ENCODE measurements around the gene ITGA11.
"Not testable (repeated sequence)": the region's sequence is repeated elsewhere in the genome, so short reads cannot be mapped to it uniquely, and the experiment has no call there.

The ITGA11 gene

DNA sequence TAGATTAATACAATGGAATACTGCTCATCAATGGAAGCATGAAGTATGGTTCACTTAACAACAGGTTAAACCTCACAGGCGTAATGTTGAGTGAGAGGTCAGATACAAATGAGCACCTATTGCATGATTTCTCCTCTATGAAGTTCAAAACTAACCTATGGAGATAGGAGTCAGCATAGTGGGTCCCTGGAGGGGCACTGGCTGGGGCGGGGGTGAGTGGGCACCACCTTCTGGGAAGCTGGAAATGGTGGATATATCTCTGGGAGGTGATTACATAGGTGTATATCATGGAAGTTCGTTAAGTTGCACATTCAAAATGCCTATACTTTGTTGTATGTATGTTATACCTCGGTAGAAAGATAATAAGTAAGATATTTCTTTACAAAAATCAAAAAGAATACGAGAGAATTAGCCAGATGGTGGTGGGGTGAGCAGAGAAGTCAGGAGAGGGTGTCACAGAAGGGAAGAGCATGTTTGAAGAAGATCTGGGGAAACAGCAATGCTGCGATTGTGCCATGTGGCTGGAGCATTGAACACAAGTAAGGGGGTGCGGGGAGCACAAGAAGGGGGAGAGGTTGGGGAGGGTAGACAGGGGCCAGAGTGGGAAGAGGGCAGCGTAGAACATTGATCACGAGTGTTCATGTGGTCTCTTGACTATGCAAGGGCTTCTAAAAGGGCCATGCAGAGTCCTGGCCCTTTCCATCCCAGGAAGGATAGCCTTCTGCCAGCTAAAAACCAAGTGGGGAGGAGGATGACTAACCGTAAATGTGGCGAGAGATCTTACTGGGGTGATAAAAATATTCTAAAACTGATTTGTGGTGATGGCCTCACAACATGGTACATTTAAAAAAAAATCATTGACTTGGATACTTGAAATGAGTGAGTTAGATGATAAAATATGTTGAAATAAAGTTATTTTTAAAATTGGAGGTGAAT is 30.2 kb downstream of the ITGA11 start:
- in situ Hi-C loops (cut with HindIII; ENCODE audit: low pct_unique_long_range_greater_than_20kb, low sequenced_read_pairs) = no loop called here
- DNase-seq (ENCODE audit: low read depth in 1 of 2, low spot score in 1 of 2) = no peak
- TF ChIP-seq JUND (IDR thresholded peaks at IDR 0.05; ENCODE audit: low read depth) = no peak

DNA sequence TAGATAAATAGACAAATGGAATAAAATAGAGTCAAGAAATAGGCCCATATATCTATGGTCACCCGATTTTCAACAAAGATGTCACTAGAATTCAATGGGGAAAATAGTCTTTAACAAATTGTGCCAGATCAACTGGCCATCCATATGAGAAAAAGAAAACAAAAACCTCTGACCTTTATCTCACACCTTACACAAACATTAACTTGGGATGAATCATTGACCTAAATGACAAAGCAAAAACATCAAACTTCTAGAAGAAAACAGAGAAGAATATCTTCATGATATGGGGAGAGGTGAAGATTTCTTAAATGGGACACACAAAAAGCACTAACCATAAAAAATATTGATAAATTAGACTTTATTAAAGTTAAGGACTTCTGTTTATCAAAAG is 31.9 kb downstream of the ITGA11 start:
- in situ Hi-C loops (cut with HindIII; ENCODE audit: low pct_unique_long_range_greater_than_20kb, low sequenced_read_pairs) = no loop called here
- DNase-seq (ENCODE audit: low read depth in 1 of 2, low spot score in 1 of 2) = no peak
- no peak for TF ChIP-seq JUND (IDR thresholded peaks at IDR 0.05; ENCODE audit: low read depth)

DNA sequence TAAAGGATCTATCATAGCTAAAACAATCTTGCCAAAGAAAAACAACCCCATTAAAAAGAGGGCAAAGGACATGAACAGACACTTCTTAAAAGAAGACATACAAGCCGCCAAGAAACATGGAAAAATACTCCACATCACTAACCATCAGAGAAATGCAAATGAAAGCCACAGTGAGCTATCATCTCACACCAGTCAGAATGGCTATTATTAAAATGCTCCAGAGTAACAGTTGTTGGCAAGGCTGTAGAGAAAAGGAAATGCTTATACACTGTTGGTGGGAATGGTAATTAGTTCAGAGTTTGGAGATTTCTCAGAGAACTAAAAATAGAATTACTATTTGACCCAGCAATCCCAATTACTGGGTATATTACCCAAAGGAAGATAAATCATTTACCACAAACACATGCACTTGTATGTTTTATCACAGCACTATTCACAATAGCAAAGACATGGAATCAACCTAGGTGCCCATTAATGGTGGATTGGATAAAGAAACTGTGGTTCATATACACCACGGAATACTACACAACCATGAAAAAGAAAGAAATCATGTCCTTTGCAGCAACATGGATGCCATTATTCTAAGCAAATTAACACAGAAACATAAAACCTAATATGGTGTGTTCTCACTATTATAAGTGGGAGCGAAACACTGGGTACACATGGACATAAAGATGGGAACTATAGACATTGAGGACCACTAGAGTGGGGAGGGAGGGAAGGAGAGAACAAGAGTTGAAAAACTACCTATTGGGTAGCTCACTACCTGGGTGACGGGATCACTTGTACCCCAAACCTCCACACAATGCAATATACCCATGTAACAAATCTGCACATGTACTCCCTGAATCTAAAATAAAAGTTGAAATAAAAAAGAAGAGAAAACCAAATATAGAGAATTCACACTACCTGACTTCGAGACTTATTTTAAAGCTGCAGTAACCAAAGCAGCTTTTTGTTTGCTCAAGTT is 32.6 kb downstream of the ITGA11 start:
- in situ Hi-C loops (cut with HindIII; ENCODE audit: low pct_unique_long_range_greater_than_20kb, low sequenced_read_pairs) = no loop called here
- TF ChIP-seq JUND (IDR thresholded peaks at IDR 0.05; ENCODE audit: low read depth) = no peak
- DNase-seq (ENCODE audit: low read depth in 1 of 2, low spot score in 1 of 2) = no peak

DNA sequence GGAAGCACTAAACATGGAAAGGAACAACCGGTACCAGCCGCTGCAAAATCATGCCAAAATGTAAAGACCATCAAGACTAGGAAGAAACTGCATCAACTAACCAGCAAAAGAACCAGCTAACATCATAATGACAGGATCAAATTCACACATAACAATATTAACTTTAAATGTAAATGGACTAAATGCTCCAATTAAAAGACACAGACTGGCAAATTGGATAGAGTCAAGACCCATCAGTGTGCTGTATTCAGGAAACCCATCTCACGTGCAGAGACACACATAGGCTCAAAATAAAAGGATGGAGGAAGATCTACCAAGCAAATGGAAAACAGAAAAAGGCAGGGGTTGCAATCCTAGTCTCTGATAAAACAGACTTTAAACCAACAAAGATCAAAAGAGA is 34.0 kb downstream of the ITGA11 start:
- DNase-seq (ENCODE audit: low read depth in 1 of 2, low spot score in 1 of 2); in situ Hi-C loops (cut with HindIII; ENCODE audit: low pct_unique_long_range_greater_than_20kb, low sequenced_read_pairs): not testable (repeated sequence)

DNA sequence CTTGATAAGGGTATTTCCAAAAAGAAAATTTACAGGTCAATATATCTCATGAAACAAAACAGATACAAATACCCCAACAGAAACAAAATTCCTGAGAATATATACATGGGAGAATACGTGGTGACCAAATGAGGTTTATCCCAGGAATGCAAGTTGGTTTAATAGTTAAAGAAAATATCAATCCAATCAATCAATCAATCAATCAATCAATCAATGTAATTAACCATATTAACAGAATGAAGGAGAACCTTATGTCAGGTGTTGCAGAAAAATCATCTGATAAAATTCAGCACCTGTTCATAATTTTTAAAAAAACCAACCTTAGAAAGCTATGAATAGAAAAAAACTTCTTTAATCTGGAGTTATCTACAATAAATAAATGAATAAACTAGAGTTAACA is 35.9 kb downstream of the ITGA11 start:
- no peak for DNase-seq (ENCODE audit: low read depth in 1 of 2, low spot score in 1 of 2)
- TF ChIP-seq JUND (IDR thresholded peaks at IDR 0.05; ENCODE audit: low read depth) = no peak
- in situ Hi-C loops (cut with HindIII; ENCODE audit: low pct_unique_long_range_greater_than_20kb, low sequenced_read_pairs) = no loop called here

DNA sequence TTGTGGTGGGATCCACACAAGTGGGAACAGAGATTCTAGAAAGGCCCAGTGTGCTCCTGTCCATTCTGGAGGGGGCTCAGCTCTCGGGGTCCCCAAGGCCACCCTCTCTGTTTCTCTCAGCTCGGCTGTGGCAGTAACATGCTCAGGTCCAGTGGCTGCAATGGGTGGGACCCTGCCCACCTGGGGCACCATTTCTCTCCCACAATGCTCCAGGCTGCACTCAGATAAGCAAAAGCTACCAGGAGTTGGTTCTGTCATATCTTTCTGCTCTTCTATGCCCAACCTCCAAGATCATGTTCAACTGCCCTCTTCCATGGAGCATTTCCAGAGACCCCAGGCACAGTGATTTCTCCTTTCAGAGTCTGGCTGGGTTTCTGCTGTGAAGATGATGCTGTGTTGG is 40.8 kb downstream of the ITGA11 start:
- no peak for DNase-seq (ENCODE audit: low read depth in 1 of 2, low spot score in 1 of 2)
- in situ Hi-C loops (cut with HindIII; ENCODE audit: low pct_unique_long_range_greater_than_20kb, low sequenced_read_pairs) = no loop called here
- TF ChIP-seq JUND (IDR thresholded peaks at IDR 0.05; ENCODE audit: low read depth) = no peak

DNA sequence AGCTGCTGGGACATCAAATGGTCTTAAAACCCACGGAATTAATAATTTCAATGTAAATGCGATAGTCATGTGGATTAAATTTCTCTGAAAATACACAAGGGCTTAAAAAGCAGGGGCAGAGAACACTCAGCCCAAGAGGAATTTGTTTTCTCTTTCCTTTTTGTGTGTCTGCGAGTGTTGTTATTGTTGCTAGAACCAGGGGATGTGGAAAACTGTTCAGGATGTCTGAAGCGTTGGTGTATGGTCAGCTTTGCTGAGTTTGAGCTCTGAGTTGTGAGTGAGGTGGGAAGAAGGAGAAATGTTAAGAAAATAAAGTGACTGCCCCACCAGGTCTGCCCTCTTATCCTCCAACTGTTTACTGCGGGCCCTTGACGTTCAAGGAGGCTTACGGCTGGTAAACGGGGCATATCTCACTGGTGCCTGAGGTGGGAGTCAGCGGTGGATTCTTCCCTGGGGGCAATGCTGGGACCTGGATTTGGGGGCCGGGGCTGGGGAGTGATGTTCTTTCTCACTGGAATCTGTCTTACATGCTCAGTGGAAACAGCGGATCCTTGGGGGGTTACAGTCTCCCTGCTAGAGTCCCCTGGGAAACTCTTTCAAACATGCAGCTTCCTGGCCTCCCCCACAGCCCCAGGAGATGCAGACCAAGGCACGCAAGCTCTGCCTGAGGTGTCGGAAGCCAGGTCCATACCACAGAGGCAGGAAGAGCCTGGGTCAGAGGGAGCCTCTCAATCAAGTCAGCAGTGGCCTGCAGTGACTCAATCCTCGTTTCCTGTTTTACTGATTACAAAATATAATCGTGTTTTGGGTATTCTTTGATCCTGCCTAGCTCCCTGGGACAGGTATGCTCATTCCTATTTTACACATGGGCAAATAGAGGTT is 41.8 kb downstream of the ITGA11 start:
- in situ Hi-C loops (cut with HindIII; ENCODE audit: low pct_unique_long_range_greater_than_20kb, low sequenced_read_pairs) = no loop called here
- no peak for DNase-seq (ENCODE audit: low read depth in 1 of 2, low spot score in 1 of 2)
- no peak for TF ChIP-seq JUND (IDR thresholded peaks at IDR 0.05; ENCODE audit: low read depth)

DNA sequence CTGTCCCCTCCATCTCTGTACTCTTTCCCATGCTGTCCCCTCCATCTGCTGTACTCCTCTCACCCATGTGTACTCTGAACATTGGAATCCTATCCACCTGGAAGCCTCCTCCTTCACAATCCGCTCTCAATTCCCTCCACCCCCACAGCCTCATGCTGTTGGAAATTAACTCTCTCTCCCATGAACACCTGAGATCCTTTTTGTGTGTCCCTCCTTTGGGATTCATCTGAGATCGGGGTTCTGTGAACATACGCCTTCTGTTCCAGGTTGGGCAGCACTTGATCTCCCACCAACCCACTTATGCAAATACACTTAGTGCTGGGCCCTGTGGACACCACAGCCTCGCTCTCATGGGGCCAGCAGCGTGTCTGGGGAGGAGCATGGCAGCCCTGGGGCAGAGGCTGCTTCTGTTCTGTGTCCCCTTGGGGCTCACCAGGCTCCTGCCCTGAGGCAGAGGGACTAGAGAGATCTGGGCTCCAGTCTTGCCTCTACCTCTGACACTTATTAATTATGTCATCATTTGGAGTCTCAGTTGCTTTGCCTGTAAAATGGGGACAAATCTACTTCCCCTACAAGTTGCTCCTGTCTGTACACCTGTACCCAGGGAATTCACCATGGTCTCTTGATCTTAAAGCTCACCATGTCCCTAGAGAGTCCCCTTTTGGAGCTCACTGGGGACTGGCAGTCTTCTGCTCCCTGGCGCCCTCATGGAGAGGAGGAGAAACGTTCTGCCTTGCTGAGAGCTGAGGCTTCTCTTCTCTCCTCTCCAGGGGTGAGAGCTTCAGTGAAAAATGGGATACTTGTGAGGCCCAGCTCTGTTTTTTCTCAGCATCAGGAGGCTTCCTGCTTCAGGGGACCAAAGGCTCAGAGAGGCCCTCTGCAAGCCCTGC is 42.7 kb downstream of the ITGA11 start:
- no peak for DNase-seq (ENCODE audit: low read depth in 1 of 2, low spot score in 1 of 2)
- in situ Hi-C loops (cut with HindIII; ENCODE audit: low pct_unique_long_range_greater_than_20kb, low sequenced_read_pairs) = no loop called here
- no peak for TF ChIP-seq JUND (IDR thresholded peaks at IDR 0.05; ENCODE audit: low read depth)

DNA sequence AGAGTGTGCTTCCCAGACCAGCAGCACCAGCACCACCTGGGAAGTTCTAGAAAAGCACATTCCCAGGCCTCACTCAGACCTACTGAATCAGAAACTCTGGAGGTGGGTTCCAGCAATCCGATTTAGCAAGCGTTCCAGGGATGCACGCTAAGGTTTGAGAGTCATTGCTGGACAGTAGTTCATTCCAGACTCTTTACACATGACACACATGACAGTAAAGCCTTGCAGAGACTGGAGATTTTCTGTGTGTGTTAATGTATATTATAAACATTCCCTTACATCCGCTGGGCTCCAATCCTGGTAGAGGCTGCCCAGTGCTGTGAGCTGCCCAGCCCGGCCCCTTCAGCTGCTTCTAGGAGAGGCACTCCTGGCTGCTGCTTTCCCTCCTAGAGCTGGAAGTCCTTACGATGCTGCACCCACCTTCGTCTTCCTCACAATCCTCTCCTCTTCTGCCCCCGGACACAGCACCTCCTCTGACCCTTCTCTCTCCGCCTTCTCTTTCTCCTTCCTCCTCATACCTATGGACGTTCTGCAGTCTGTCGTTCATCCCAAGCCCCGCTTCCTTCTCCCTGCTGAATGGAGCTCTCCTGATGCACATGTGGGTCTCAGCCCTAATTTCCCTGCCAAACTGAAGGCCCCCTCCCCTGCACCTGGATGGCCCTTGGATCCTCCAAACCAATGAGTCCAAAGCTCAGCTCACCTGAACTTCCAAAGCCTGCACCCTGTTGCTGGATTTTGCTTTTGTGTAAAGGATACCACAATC is 44.4 kb downstream of the ITGA11 start:
- in situ Hi-C loops (cut with HindIII; ENCODE audit: low pct_unique_long_range_greater_than_20kb, low sequenced_read_pairs) = no loop called here
- TF ChIP-seq JUND (IDR thresholded peaks at IDR 0.05; ENCODE audit: low read depth) = no peak
- DNase-seq (ENCODE audit: low read depth in 1 of 2, low spot score in 1 of 2) = no peak

DNA sequence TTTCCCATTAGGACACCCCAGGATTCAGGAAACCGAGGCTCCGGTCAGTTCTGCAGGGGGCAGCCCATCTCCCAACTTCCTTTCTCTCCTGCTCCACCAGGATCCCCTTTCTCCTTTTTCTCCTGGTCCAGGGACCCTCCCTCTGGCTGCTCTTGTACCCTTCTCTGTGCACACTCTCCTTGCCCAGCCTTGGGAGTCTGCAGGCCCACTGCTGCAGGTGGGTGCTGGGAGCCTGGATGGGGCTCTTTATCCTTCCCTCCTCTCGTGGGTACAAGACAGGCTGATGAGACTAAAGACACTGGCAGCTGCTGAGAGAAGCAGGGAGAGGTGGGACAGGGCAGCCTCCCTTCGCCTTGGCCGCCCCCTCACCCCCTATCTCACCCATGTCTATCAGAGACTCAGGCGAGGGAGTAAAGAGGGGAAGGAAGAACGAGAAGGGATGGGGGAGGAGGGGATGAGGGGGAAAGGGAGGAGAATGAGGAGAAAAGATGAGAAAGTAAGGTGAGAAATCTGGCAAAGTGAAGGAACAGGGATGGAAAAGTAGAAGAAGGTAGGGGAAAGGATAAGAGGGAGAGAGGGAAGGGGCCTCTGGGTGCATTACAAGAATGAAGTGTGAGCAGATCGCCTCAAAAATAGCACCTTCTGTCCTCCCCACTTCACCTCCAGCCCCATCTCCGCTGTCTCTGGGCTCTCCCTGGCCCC is 45.2 kb downstream of the ITGA11 start:
- no peak for TF ChIP-seq JUND (IDR thresholded peaks at IDR 0.05; ENCODE audit: low read depth)
- in situ Hi-C loops (cut with HindIII; ENCODE audit: low pct_unique_long_range_greater_than_20kb, low sequenced_read_pairs) = no loop called here
- no peak for DNase-seq (ENCODE audit: low read depth in 1 of 2, low spot score in 1 of 2)

All from T47D (cell line).